GM18870 (cell line): ENCODE measurements around the gene DNAH6.
"Not testable (repeated sequence)": the region's sequence is repeated elsewhere in the genome, so short reads cannot be mapped to it uniquely, and the experiment has no call there.

ENCODE experiments used
- ATAC-seq: cut with Tn5 transposase; IDR thresholded peaks from one replicate; pipeline ENCODE4 v1.9.1; 2021; ENCODE audit warnings: moderate library complexity; ENCODE audit not compliant: unreplicated experiment

DNAH6 gene, protein sequence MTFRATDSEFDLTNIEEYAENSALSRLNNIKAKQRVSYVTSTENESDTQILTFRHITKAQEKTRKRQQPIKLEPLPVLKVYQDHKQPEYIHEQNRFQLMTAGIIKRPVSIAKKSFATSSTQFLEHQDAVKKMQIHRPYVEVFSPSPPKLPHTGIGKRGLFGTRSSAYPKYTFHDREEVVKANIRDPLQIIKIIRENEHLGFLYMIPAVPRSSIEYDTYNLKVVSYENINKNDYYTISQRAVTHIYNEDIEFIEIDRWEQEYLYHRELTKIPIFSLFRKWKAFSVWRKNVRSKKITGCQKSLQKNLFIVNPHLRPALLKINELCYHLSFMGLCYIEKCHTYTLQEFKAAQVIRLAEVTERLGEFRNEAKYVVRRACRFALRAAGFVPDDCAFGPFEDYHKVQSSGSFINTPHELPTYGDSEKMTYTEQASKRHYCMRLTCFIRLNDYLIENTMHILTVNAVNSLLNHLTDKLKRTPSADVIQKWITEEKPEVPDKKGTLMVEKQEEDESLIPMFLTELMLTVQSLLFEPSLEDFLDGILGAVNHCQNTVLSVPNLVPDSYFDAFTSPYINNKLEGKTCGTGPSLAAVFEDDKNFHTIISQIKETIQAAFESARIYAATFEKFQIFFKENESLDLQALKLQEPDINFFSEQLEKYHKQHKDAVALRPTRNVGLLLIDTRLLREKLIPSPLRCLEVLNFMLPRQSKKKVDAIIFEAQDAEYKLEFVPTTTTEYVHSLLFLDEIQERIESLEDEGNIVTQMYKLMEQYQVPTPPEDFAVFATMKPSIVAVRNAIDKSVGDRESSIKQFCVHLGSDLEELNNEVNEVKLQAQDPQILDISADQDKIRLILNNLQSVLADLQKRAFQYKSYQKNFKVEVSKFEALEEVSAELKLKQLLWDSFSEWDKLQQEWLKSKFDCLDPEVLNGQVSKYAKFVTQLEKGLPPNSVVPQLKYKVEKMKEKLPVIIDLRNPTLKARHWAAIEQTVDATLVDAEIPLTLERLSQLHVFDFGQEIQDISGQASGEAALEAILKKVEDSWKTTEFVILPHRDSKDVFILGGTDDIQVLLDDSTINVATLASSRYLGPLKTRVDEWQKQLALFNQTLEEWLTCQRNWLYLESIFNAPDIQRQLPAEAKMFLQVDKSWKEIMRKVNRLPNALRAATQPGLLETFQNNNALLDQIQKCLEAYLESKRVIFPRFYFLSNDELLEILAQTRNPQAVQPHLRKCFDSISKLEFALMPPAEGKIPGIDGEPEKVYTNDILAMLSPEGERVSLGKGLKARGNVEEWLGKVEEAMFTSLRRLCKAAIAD (N-terminal part only)

GRCh38 chr2:84516234-84516986 is at the start of gene DNAH6:
TSS of gene DNAH6 (plus strand) at chr2:84516498. CDS start at chr2:84517827, 1,329 bp downstream.
- ATAC-seq: peak; percentile 95

- ATAC-seq: no peak
Measured at GRCh38 chr2:84467389-84467788, 48.9 kb upstream of the DNAH6 start.

GRCh38 chr2:84472423-84472822 is 43.9 kb upstream of the DNAH6 start:
- not testable (repeated sequence) for ATAC-seq

GRCh38 chr2:84472856-84473565 is 43.3 kb upstream of the DNAH6 start:
- ATAC-seq: no peak

- ATAC-seq: no peak
Measured at GRCh38 chr2:84474176-84474575, 42.1 kb upstream of the DNAH6 start.

DNA sequence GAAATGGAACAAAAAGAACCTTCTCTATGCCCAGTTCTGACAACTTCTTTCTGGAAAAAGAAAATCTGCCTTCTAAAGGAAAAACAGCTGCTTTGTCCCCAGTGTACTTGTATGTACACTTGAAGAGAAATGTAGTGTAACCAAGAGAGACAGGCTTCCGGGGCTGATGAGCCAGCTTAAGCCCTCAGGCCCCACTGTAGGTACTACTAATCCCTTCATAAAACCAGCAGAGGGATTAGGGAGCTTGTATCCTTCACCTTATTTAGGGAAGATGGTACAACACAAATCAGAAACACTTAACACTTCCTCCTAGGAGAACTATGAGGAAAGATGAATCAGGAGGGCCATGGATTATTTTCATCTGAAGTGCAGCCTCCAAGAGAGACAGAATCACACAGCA is 38.4 kb upstream of the DNAH6 start:
- ATAC-seq: no peak

DNA sequence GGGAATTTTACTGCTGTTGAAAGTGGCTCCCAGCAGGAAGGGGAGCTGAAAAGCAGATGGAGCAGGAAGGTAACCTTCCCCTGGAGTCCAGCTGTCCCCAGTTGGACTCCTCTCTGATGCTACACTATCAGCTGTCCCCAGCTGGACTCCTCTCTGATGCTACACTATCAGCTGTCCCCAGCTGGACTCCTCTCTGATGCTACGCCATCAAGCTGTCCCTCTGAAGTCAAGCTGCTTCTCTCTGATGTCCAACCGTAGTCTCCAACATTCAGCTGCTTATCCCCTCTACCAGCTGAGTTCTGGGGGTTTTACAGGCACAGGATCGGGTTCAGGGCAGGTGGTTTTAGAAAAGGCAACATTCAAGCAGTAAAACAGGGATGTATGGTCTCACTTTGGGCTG is 37.4 kb upstream of the DNAH6 start:
- no peak for ATAC-seq

DNA sequence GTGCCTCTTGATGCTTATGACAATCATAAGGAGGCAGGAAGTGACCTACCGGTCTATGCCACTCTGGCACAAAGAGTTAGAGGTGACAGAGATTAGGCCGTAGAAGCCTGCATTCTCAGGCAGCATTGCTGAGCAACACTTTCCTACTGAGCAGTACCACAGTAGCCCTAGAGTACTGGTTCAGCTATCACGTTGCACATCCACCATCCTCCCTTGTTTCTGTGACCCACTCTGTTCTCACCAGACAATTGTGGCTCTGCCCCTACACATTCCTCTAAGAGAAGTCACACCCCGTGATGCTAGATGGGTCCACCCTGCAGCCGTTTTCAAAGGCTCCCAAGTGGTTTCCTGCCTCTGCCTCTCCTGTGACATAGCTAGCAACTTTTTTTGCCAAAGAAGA is 34.6 kb upstream of the DNAH6 start:
- ATAC-seq: no peak

DNA sequence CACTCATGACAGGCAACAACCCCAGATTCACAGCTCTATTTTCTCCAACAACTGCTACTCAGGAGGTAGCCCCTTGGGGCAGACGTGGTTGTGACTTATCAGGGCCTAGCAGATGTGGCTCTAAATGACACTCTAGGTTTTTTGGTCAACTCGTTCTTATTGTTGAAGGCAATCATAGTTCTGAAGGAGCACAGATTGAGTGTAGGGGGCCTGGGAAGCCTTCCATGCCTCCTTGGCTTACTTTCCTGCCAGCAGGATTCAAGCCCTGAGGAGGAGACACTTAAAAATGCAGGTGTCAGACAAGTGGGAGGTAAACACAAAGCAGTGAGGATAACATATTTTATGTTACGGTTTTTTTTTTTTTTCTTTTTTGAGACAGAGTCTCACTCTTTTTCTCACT is 33.7 kb upstream of the DNAH6 start:
- ATAC-seq: no peak

- ATAC-seq: no peak
Measured at GRCh38 chr2:84483320-84483719, 33.0 kb upstream of the DNAH6 start.

DNA sequence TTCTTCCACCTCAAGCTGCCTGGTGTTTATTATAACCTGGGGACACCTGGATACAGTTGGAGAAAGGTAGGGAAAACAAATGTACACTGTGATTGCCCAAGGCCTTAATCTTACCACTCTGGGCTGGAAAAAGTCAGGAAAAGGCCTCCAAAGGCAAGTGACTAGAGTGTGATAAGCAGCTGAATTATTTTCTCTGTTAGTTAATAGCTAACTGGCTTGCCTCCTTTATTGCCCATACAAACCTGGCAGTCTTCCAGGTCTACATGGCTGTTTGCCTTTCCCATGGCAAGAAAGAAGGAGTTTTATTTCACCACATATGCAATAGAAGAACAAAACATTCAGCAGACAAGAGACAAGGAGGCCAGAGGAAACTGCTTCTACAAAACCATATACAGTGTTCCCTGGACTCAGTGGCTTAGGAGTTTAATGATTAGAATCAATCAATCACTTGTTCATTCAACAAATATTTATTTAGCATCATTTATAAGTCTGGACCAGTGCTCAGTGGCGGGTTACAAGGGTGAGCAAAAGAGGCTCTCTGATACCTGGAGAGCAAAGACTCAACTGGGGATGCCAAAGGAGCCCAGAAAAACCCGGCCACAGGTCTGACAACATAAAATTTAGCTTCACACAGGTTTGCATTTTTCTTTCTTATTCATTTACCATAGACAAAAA is 29.7 kb upstream of the DNAH6 start:
- ATAC-seq: no peak

- ATAC-seq: no peak
Measured at GRCh38 chr2:84487298-84487996, 28.9 kb upstream of the DNAH6 start.

GRCh38 chr2:84491256-84491655 is 25.0 kb upstream of the DNAH6 start:
- no peak for ATAC-seq

- ATAC-seq: no peak
Measured at GRCh38 chr2:84491741-84492140, 24.6 kb upstream of the DNAH6 start.

GRCh38 chr2:84492571-84492970 is 23.7 kb upstream of the DNAH6 start:
- no peak for ATAC-seq

- ATAC-seq: no peak
Measured at GRCh38 chr2:84493514-84493913, 22.8 kb upstream of the DNAH6 start.

DNA sequence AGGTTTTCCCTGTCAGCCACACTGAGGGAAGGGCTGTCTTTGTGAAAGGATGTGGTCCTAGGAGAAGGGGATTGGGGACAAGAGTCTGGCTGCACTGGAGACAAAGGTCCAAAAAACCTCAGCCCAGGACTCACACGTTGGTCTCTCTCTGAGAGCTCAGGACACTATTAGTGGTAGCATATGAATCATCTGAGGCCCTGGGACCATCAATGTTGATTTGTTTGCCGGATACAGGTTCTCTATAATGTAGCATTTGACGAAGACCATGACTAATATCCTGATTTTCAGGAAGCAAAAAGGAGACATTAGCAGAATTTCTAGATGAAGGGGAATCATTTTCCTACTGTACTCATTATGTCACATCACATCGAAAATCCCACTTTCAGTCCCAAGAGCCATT is 22.2 kb upstream of the DNAH6 start:
- no peak for ATAC-seq

DNA sequence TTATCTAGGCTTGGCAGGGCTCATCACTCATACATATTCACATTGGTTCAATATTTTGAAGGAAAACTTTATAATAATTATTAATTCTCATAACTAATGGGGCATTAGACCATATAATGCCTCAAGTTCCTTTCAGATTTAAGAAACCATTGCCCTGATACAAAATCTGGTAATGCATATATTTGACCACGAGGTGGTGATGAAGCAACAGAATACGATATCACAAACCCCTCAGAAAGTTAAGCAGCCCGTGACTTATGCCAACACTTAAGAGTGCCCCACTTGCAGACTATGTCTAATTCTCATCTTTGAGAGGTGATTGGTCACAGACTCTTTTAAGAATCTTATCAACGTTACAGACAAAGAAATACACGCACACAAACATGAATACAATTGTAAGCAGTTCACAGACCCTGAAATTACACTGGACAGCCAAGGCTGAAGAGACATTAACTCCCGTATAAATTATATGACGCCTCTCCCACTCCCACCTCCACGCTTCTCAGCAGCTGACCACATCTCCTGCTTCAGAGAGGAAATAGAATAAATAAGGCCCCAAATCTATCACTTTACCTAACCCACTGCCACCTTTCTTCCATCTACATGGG is 20.7 kb upstream of the DNAH6 start:
- peak; percentile 80 for ATAC-seq
